RPMI8226 (cell line): ENCODE results near the gene DNAJA2.
"Not testable (repeated sequence)": the region's sequence is repeated elsewhere in the genome, so short reads cannot be mapped to it uniquely, and the experiment has no call there.

Experiments
- DNase-seq: peaks from one replicate; pipeline ENCODE4 v3.0.0-alpha.2; 2015

DNAJA2 gene

GRCh38 chr16:46973207-46973995, at the start of gene DNAJA2:
TSS of gene DNAJA2 (minus strand) at chr16:46973674. CDS start at chr16:46973572, 102 bp downstream.
- DNase-seq: peak; percentile 96

- no peak for DNase-seq
These were observed 46.1 kb upstream of the DNAJA2 start for GRCh38 chr16:47019568-47019967.

- DNase-seq: peak; percentile 87
These were observed 44.9 kb upstream of the DNAJA2 start for GRCh38 chr16:47018223-47018891.

GRCh38 chr16:47017636-47018035, 44.2 kb upstream of the DNAJA2 start:
- no peak for DNase-seq

- no peak for DNase-seq
These were observed 43.2 kb upstream of the DNAJA2 start for GRCh38 chr16:47016700-47017133.

GRCh38 chr16:47013910-47014309, 40.4 kb upstream of the DNAJA2 start:
- DNase-seq: no peak

GRCh38 chr16:47013172-47013571, 39.7 kb upstream of the DNAJA2 start:
- no peak for DNase-seq

GRCh38 chr16:47010812-47011211, 37.3 kb upstream of the DNAJA2 start:
- DNase-seq: not testable (repeated sequence)

- no peak for DNase-seq
These were observed 35.1 kb upstream of the DNAJA2 start for GRCh38 chr16:47008612-47009011.

- DNase-seq: no peak
These were observed 34.7 kb upstream of the DNAJA2 start for GRCh38 chr16:47008174-47008573.

GRCh38 chr16:47004652-47005051, 31.2 kb upstream of the DNAJA2 start:
- DNase-seq: no peak

- DNase-seq: not testable (repeated sequence)
These were observed 26.6 kb upstream of the DNAJA2 start for GRCh38 chr16:47000066-47000465.

GRCh38 chr16:46997844-46998243, 24.4 kb upstream of the DNAJA2 start:
- no peak for DNase-seq

- DNase-seq: no peak
These were observed 23.5 kb upstream of the DNAJA2 start for GRCh38 chr16:46996952-46997458.

- DNase-seq: no peak
These were observed 22.9 kb upstream of the DNAJA2 start for GRCh38 chr16:46996391-46996790.

- no peak for DNase-seq
These were observed 18.5 kb upstream of the DNAJA2 start for GRCh38 chr16:46991729-46992704.

- DNase-seq: no peak
These were observed 13.4 kb upstream of the DNAJA2 start for GRCh38 chr16:46986896-46987295.

GRCh38 chr16:46986438-46986837, 13.0 kb upstream of the DNAJA2 start:
- DNase-seq: no peak

- no peak for DNase-seq
These were observed 8.9 kb upstream of the DNAJA2 start for GRCh38 chr16:46982335-46982734.

GRCh38 chr16:46980926-46981325, 7.5 kb upstream of the DNAJA2 start:
- DNase-seq: no peak

GRCh38 chr16:46976550-46976949, 3.1 kb upstream of the DNAJA2 start:
- peak; percentile 57 for DNase-seq

GRCh38 chr16:46975908-46976470, 2.5 kb upstream of the DNAJA2 start:
- DNase-seq: no peak

- DNase-seq: no peak
These were observed 1.7 kb upstream of the DNAJA2 start for GRCh38 chr16:46975165-46975564.
